SJSA1 (cell line): ENCODE data around the gene CLDN10. TPM values are rescaled to one million over a fixed set of nuclear protein-coding genes. Genes with fewer than 3 reads are reported as not detected.
A peak's percentile ranks its signal among the peaks of the same experiment; 100 is the strongest.
"Not testable (repeated sequence)": the region's sequence is repeated elsewhere in the genome, so short reads cannot be mapped to it uniquely, and the experiment has no call there.

ENCODE experiments used
- DNase-seq, 2 experiments: peaks; one replicate each; pipeline ENCODE4 v3.0.0-alpha.2; 2015 to 2020; ENCODE audit warnings: low spot score in 2 of 2, low read depth in 1 of 2
- H3K27ac ChIP-seq: fragments of 250-450 bp; sonication (Bioruptor Pico); 2 replicates; pipeline ENCODE4 v1.5.1; 2020; ENCODE audit warnings: mild to moderate bottlenecking, moderate library complexity
- H3K27me3 ChIP-seq: fragments of 250-450 bp; sonication (Bioruptor Pico); replicated peaks from 2 replicates; pipeline ENCODE4 v1.5.1; 2020; ENCODE audit warnings: mild to moderate bottlenecking, moderate library complexity
- H3K36me3 ChIP-seq: fragments of 250-450 bp; sonication (Bioruptor Pico); 2 replicates; pipeline ENCODE4 v1.5.1; 2020; ENCODE audit warnings: mild to moderate bottlenecking
- H3K4me1 ChIP-seq: fragments of 250-450 bp; sonication (Bioruptor Pico); replicated peaks from 2 replicates; pipeline ENCODE4 v1.6.1; 2021; ENCODE audit warnings: mild to moderate bottlenecking
- H3K4me3 ChIP-seq: fragments of 250-450 bp; sonication (Bioruptor Pico); 2 replicates; pipeline ENCODE4 v1.5.1; 2020; ENCODE audit warnings: mild to moderate bottlenecking
- H3K9me3 ChIP-seq: fragments of 250-450 bp; sonication (Bioruptor Pico); replicated peaks from 2 replicates; pipeline ENCODE4 v1.5.1; 2020; ENCODE audit warnings: mild to moderate bottlenecking
- total RNA-seq: library from RNA; depleted of rRNA; stranded (reverse); fragments of >200 nt; shearing (Covaris generic); gene quantifications from 2 replicates; pipeline ENCODE4 v1.2.3, GENCODE V29; 2014; rRNA removed

The CLDN10 gene
- not detected in 2 replicates for total RNA-seq

GRCh38 chr13:95552539-95553441 lies at the start of gene CLDN10:
TSS of gene CLDN10 (plus strand) at chr13:95552720. CDS start at chr13:95552754, 34 bp downstream.
- Histone ChIP-seq H3K27me3 (peaks cover 34% of the 10 kb centered on the region), H3K9me3 (no peaks in the 10 kb centered on the region), H3K36me3 (no peaks in the 10 kb centered on the region), H3K4me3 (no peak within 1 kb of the TSS), H3K27ac (no peak within 1 kb of the TSS), H3K4me1 (no peaks in the 10 kb centered on the region)
- DNase-seq: no peak

GRCh38 chr13:95503662-95504061 lies 48.9 kb upstream of the CLDN10 start:
- no peaks in the 10 kb centered on the region for H3K27me3 ChIP-seq
- no peak for DNase-seq
- peaks cover 36% of the 10 kb centered on the region for H3K4me1 ChIP-seq
- H3K27ac ChIP-seq: no peak overlapping the region
- H3K4me3 ChIP-seq: no peak overlapping the region
- no peaks in the 10 kb centered on the region for H3K9me3 ChIP-seq
- no peaks in the 10 kb centered on the region for H3K36me3 ChIP-seq

GRCh38 chr13:95505265-95505664 lies 47.3 kb upstream of the CLDN10 start:
- no peaks in the 10 kb centered on the region for H3K27me3 ChIP-seq
- no peaks in the 10 kb centered on the region for H3K9me3 ChIP-seq
- H3K4me3 ChIP-seq: no peak overlapping the region
- no peak overlapping the region for H3K27ac ChIP-seq
- no peaks in the 10 kb centered on the region for H3K36me3 ChIP-seq
- peak; percentile 40 to 59 for DNase-seq
- peaks cover 33% of the 10 kb centered on the region for H3K4me1 ChIP-seq

- H3K27me3 ChIP-seq: no peaks in the 10 kb centered on the region
- no peaks in the 10 kb centered on the region for H3K36me3 ChIP-seq
- peaks cover 28% of the 10 kb centered on the region for H3K4me1 ChIP-seq
- H3K4me3 ChIP-seq: no peak overlapping the region
- H3K27ac ChIP-seq: no peak overlapping the region
- DNase-seq: no peak
- no peaks in the 10 kb centered on the region for H3K9me3 ChIP-seq
These were observed 46.5 kb upstream of the CLDN10 start for GRCh38 chr13:95505986-95506385.

GRCh38 chr13:95507991-95508390 lies 44.5 kb upstream of the CLDN10 start:
- no peaks in the 10 kb centered on the region for H3K36me3 ChIP-seq
- no peak overlapping the region for H3K27ac ChIP-seq
- no peak overlapping the region for H3K4me3 ChIP-seq
- H3K27me3 ChIP-seq: no peaks in the 10 kb centered on the region
- H3K4me1 ChIP-seq: peaks cover 28% of the 10 kb centered on the region
- H3K9me3 ChIP-seq: no peaks in the 10 kb centered on the region
- DNase-seq: no peak

- no peak for DNase-seq
- Histone ChIP-seq H3K4me1 (peaks cover 28% of the 10 kb centered on the region), H3K27me3 (no peaks in the 10 kb centered on the region), H3K36me3 (no peaks in the 10 kb centered on the region), H3K27ac (no peak overlapping the region), H3K4me3 (no peak overlapping the region), H3K9me3 (no peaks in the 10 kb centered on the region)
These were observed 43.5 kb upstream of the CLDN10 start for GRCh38 chr13:95508996-95509395.

GRCh38 chr13:95509521-95510310 lies 42.8 kb upstream of the CLDN10 start:
- peak in 1 of 2 experiments; percentile 37 for DNase-seq
- H3K27ac ChIP-seq: peak overlapping the region; percentile 54

GRCh38 chr13:95510950-95511349 lies 41.6 kb upstream of the CLDN10 start:
- no peak for DNase-seq
- no peak overlapping the region for H3K27ac ChIP-seq
- no peaks in the 10 kb centered on the region for H3K9me3 ChIP-seq
- H3K4me3 ChIP-seq: no peak overlapping the region
- peaks cover 15% of the 10 kb centered on the region for H3K4me1 ChIP-seq
- no peaks in the 10 kb centered on the region for H3K36me3 ChIP-seq
- no peaks in the 10 kb centered on the region for H3K27me3 ChIP-seq

More at GRCh38 chr13:95509521-95510310, 42.8 kb upstream of the CLDN10 start:
- Histone ChIP-seq H3K4me1 (peaks cover 27% of the 10 kb centered on the region), H3K36me3 (no peaks in the 10 kb centered on the region), H3K9me3 (no peaks in the 10 kb centered on the region), H3K4me3 (no peak overlapping the region), H3K27me3 (no peaks in the 10 kb centered on the region)

GRCh38 chr13:95512424-95512823 lies 40.1 kb upstream of the CLDN10 start:
- DNase-seq: no peak

GRCh38 chr13:95512957-95513356 lies 39.6 kb upstream of the CLDN10 start:
- H3K4me3 ChIP-seq: no peak overlapping the region
- H3K36me3 ChIP-seq: no peaks in the 10 kb centered on the region
- H3K27ac ChIP-seq: no peak overlapping the region
- no peak for DNase-seq
- H3K27me3 ChIP-seq: 0 out of 2 replicates have a peak, but pooled peaks cover under 1% of the 10 kb centered on the region
- H3K4me1 ChIP-seq: peaks cover 13% of the 10 kb centered on the region
- H3K9me3 ChIP-seq: no peaks in the 10 kb centered on the region

More at GRCh38 chr13:95512424-95512823, 40.1 kb upstream of the CLDN10 start:
- no peak overlapping the region for H3K27ac ChIP-seq
- H3K27me3 ChIP-seq: no peaks in the 10 kb centered on the region
- peaks cover 13% of the 10 kb centered on the region for H3K4me1 ChIP-seq
- no peak overlapping the region for H3K4me3 ChIP-seq
- H3K9me3 ChIP-seq: no peaks in the 10 kb centered on the region
- H3K36me3 ChIP-seq: no peaks in the 10 kb centered on the region

GRCh38 chr13:95515606-95516005 lies 36.9 kb upstream of the CLDN10 start:
- H3K27me3 ChIP-seq, H3K27ac ChIP-seq, DNase-seq, H3K9me3 ChIP-seq, H3K36me3 ChIP-seq, H3K4me3 ChIP-seq, H3K4me1 ChIP-seq: not testable (repeated sequence)

GRCh38 chr13:95516021-95516420 lies 36.5 kb upstream of the CLDN10 start:
- Histone ChIP-seq H3K36me3 (no peaks in the 10 kb centered on the region), H3K9me3 (no peaks in the 10 kb centered on the region), H3K4me3 (no peak overlapping the region), H3K27me3 (0 out of 2 replicates have a peak, but pooled peaks cover 5% of the 10 kb centered on the region), H3K27ac (no peak overlapping the region), H3K4me1 (no peaks in the 10 kb centered on the region)
- DNase-seq: no peak

- H3K27me3 ChIP-seq: 0 out of 2 replicates have a peak, but pooled peaks cover 5% of the 10 kb centered on the region
- DNase-seq: no peak
- H3K36me3 ChIP-seq: no peaks in the 10 kb centered on the region
- H3K9me3 ChIP-seq: no peaks in the 10 kb centered on the region
- H3K4me1 ChIP-seq: no peaks in the 10 kb centered on the region
- no peak overlapping the region for H3K4me3 ChIP-seq
- H3K27ac ChIP-seq: no peak overlapping the region
These were observed 36.0 kb upstream of the CLDN10 start for GRCh38 chr13:95516492-95516891.

GRCh38 chr13:95523598-95523997 lies 28.9 kb upstream of the CLDN10 start:
- Histone ChIP-seq H3K9me3 (no peaks in the 10 kb centered on the region), H3K36me3 (no peaks in the 10 kb centered on the region), H3K4me3 (no peak overlapping the region), H3K27me3 (peaks cover 3% of the 10 kb centered on the region; the same call in 1 of the 2 replicates), H3K4me1 (no peaks in the 10 kb centered on the region), H3K27ac (no peak overlapping the region)
- no peak for DNase-seq
